Right hindlimb (tissue), 1 donor: Measurements from ENCODE around the gene TRMT112.
A peak's percentile ranks its signal among the peaks of the same experiment; 100 is the strongest.

Experiments used
- DNase-seq: peaks from one replicate; pipeline ENCODE4 v3.0.0-alpha.2; 2018

TRMT112 gene

DNA sequence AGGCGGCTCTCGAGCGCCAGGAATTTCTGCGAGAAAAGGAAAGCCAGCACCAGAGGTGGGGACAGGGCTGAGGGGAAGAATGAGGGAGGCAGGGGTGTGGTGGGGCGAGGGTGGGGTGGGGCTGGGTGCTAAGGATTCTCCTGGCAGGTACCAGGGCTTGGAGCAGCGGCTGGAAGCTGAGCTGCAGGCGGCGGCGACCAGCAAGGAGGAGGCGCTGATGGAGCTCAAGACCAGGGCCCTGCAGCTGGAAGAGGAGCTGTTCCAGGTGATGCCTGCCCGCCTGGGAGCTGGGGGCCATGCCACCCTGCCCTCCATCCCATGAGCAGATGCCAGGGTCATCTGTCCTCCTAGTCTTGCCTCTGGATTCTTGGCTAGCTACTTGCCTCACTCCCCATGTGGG is 32.0 kb upstream of the TRMT112 start:
- no peak for DNase-seq

DNA sequence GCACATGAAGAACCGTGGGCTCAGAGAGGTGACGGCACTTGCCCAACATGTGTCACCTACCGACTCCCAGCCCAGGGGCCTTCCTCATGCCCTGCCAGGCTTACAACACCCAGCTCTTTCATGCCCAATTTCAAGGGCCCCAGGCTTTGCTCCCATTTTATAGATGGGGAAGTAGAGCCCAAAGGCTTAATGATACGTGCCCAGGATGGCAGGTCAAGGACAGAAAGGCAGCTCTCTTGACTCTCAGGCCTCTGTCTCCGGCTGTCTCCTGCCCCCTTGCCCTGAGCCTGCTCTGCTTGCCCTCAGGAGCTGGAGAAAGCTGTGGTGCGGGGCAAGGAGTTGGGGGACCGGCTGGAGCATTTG is 31.6 kb upstream of the TRMT112 start:
- no peak for DNase-seq

DNA sequence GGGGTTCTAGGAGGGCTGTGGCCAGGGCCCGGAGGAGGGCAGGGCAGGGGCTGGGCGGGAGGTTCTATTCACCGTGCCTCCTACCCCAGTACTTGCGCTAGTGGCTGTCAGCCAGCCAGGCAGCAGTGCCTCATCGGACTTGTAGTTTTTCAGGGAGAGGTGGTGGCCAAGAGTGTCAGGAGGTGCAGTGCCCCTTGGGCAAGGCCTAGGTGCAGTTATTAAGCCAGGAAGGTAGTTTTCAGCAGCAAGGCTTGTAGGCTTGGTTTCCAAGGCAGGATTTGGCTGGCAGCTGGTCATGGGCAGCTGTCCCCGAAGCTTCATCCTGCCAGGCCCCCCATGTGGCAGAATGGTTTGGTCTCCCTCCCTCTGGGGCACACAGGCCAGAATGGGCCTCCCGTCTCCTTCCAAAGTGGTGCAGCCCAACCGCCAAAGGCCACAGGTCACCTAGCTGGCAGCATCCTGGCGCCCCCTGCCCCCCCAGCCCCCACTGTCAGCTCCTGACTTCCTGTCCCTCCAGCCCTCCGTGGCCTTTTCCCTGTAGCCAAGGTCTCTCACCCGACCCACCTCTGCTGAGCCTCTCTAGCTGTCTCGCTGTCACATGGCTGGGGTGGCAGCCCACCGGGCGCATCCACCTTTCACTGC is 31.1 kb upstream of the TRMT112 start:
- DNase-seq, result no peak

GRCh38 chr11:64347193-64347867 is 30.0 kb upstream of the TRMT112 start:
- no peak for DNase-seq

GRCh38 chr11:64344787-64345186 is 27.4 kb upstream of the TRMT112 start:
- DNase-seq, result peak; percentile 71

DNA sequence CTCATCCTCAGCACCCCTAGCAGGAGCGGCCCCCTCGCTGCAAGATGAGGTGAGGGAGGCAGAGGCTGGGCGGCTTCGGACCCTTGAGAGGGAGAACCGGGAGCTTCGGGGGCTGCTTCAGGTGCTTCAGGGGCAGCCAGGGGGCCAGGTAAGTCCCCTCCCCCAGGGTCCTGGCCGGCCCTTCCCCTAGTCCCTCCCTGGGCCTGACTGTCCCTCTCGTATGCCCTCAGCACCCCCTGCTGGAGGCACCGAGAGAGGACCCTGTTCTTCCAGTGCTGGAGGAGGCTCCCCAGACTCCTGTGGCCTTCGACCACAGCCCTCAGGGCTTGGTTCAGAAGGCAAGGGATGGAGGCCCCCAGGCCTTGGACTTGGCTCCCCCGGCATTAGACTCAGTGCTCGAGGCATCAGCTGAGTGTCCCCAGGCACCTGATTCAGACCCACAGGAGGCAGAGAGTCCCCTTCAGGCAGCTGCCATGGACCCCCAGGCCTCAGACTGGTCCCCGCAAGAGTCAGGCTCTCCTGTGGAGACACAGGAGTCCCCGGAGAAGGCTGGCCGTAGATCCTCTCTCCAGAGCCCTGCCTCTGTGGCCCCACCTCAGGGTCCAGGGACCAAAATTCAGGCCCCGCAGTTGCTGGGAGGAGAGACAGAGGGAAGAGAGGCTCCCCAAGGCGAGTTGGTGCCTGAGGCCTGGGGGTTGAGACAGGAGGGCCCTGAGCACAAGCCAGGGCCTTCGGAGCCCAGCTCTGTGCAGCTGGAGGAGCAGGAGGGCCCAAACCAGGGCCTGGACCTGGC is 26.6 kb upstream of the TRMT112 start:
- DNase-seq, result peak; percentile 21

GRCh38 chr11:64342869-64343745 is 25.7 kb upstream of the TRMT112 start:
- peak; percentile 25 for DNase-seq

DNA sequence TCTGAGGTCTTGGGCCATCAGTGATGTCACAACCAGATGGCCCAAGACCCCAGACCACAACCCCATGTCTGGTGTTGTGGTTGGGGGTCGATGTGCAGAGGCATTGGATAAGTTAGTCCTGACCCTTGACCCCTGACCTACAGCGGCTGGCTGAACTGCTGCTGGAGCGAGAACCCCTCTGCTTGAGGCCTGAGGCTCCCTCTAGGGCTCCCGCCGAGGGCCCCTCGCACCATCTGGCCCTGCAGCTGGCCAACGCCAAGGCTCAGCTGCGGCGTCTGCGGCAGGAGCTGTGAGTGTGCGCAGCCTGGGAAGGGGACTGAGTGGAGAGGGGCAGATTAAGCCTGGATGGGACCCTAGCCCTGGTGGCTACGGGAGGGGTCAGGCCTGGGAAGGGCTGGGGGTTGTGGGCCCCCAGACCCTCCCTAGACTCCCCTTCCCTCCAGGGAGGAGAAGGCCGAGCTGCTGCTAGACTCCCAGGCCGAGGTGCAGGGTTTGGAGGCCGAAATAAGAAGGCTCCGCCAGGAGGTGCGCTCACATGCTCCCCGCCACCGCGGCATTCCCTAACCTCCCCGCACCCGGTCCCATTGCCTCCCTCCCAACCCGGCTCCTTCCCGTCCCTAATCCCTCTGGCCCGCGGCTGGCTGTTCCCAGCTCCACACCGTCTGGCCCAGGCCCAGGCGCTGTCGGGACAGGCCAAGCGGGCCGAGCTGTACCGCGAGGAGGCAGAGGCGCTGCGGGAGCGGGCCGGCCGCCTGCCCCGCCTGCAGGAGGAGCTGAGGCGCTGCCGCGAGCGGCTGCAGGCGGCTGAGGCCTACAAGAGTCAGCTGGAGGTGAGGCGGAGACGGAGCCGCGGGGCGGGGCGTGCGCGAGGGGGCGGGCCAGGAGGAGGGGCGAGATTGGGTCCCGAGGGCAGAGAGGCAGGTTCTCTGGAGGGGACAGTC is 24.8 kb upstream of the TRMT112 start:
- peak; percentile 87 for DNase-seq

GRCh38 chr11:64341429-64341828 is 24.1 kb upstream of the TRMT112 start:
- peak; percentile 19 for DNase-seq

DNA sequence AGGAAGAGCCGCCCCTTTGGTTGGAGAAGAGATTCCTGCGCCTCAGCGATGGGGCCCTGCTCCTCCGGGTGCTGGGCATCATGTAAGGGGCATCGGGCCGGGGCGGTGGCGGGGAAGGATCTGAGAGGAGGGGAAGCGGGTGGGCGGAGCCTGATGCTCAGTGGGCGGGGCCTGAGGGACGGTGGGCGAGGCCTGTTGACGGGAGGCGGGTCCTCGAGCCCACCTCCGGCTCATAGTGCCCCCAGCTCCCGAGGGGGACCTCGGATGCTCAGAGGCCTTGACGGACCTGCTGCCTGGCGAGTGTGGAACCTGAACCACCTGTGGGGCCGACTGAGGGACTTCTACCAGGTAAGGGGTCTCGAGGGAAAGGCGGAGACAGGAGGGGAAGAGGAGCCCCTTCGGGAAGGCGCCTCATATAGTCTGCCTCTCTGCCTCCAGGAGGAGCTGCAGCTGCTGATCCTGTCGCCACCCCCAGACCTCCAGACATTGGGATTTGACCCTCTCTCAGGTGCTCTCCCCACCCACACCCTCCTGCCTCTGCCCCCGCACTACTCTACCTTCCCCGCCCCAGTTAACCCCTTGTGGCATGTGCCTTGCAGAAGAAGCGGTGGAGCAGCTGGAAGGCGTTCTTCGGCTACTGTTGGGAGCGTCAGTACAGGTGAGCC is 23.4 kb upstream of the TRMT112 start:
- DNase-seq, result peak; percentile 44

DNA sequence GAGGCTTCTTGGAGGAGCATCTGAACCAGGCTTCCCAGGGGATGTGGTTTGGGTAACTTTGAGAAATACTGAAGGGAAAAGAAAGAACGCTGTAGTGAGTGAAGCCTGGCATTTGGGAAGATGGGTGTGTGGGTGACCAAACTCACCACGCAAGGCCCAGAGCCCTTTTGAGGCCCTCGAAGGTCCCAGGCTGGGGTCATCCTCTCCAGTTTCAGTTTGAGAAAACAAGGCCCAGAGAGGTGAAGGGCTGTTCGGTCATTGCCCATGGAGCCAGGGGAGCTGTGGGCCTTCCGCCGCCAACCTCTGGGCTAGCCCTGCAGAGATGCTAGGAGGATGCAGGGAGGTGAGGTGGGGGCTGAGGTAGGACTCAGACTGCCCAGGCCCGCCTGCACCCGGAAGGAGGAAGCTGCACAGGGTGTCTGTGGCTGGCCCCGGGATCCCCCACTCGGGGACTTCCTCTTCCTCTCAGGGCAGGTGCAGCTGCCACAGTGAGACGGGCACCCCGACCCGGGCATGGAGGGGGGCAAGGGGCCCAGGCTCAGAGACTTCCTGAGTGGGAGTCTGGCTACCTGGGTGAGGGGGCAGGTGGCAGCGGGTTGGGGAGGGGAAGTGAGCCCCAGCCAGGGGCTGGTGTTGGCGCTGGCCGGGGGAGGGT is 22.5 kb upstream of the TRMT112 start, which contains the start of gene CCDC88B:
Gene CCDC88B (plus strand): TSS at position 451 of the 655 bp plus-strand sequence. CDS start 63 bp downstream, at position 514.
- DNase-seq, result peak; percentile 34

- DNase-seq, result no peak
Observed at GRCh38 chr11:64339286-64339685, 21.9 kb upstream of the TRMT112 start.

- DNase-seq, result no peak
Observed at GRCh38 chr11:64338716-64339115, 21.4 kb upstream of the TRMT112 start.

- DNase-seq, result no peak
Observed at GRCh38 chr11:64337538-64338249, 20.3 kb upstream of the TRMT112 start.

DNA sequence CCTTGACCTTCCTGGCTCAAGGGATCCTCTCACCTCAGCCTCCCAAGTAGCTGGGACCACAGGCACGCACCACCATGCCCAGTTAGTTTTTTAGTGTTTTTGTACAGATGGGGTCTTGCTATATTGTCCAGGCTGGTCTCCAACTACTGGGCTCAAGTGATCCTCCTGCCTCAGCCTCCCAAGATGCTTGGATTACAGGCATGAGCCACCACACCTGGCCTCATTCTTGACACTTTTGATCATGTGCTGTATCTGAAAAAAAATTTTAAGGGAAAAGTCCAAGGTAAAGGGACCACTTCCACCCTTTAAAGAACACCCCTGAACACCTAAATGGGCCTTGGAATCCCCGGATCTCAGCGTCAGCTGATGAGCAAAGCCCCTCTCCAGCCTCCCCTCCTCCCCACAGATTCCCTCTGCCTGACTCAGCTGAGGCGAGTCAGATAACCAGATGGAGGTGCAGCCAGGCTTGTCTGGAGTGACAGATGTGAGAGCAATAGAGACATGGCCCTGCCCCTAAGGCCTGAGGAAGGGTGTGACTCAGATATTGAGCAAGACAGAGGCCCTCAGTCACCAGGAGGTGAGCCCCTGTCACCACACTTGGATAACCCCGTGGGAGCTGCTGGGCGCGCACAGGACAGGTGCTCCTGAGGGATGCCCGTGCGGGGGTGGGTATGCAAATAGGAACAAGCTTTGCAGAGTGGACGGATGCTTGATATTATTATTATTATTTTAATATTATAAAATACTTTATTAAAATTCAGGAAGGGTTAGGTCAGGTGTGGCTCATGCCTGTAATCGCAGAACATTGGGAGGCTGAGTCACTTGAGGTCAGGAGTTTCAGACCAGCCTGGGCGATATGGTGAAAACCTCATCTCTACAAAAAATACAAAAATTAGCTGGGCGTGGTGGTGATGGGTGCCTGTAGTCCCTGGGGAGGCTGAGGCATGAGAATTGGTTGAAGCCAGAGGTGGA is 17.7 kb upstream of the TRMT112 start:
- no peak for DNase-seq

- DNase-seq, result no peak
Observed at GRCh38 chr11:64333556-64333955, 16.2 kb upstream of the TRMT112 start.

- DNase-seq, result peak; percentile 42
Observed at GRCh38 chr11:64331569-64332371, 14.4 kb upstream of the TRMT112 start.

DNA sequence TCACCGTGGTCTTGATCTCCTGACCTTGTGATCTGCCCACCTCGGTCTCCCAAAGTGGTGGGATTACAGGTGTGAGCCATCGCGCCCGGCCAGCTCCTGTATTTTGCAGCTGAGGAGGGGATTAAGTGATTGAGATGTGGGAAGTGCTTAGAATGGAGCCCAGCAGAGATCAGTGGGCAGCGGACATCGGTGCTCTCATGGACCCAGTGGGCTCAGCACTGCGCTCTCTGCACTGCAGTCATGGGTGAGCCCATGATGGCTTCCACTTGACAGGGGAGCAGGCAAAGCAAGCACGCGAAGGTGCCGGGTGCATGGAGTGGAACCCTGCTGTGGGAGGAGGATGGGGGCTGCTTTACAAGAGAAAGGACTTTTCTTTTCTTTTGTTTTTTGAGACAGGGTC is 13.5 kb upstream of the TRMT112 start:
- DNase-seq, result no peak
